Measurements from ENCODE around the gene C8B. TPM values are rescaled to one million over a fixed set of nuclear protein-coding genes. Genes with fewer than 3 reads are reported as not detected.

The C8B gene
- total RNA-seq, 1 donor from 2014 or later, result not detected

- intact Hi-C loops (cut with DNase I), result no loop called here
- Histone ChIP-seq H3K36me3 (no peaks in the 10 kb centered on the region), H3K27ac (no peak overlapping the region), H3K27me3 (no peaks in the 10 kb centered on the region), H3K4me3 (no peak overlapping the region), H3K9me3 (no peaks in the 10 kb centered on the region), H3K4me1 (no peaks in the 10 kb centered on the region)
- ATAC-seq (no peak), DNase-seq (no peak)
- no peak for TF ChIP-seq CTCF (IDR thresholded peaks at IDR 0.05)
These were observed 7.2 kb upstream of the C8B start for GRCh38 chr1:56972976-56973375.

GRCh38 chr1:56970280-56970679 is 4.5 kb upstream of the C8B start:
- DNase-seq (no peak), ATAC-seq (no peak)
- TF ChIP-seq CTCF (IDR thresholded peaks at IDR 0.05), result no peak
- Histone ChIP-seq H3K27ac (no peak overlapping the region), H3K36me3 (no peaks in the 10 kb centered on the region), H3K4me1 (no peaks in the 10 kb centered on the region), H3K9me3 (no peaks in the 10 kb centered on the region), H3K4me3 (no peak overlapping the region), H3K27me3 (no peaks in the 10 kb centered on the region)
- intact Hi-C loops (cut with DNase I), result no loop called here

GRCh38 chr1:56968878-56969495 is 3.2 kb upstream of the C8B start:
- no peaks in the 10 kb centered on the region for H3K27me3 ChIP-seq
- H3K4me1 ChIP-seq, result no peaks in the 10 kb centered on the region
- no peak for ATAC-seq
- no peaks in the 10 kb centered on the region for H3K36me3 ChIP-seq
- no peak for DNase-seq
- TF ChIP-seq CTCF (IDR thresholded peaks at IDR 0.05), result no peak
- no peak overlapping the region for H3K27ac ChIP-seq
- no peak overlapping the region for H3K4me3 ChIP-seq
- no peaks in the 10 kb centered on the region for H3K9me3 ChIP-seq
- intact Hi-C loops (cut with DNase I), result no loop called here

GRCh38 chr1:56967900-56968832 is 2.4 kb upstream of the C8B start:
- intact Hi-C loops (cut with DNase I), result no loop called here
- DNase-seq (peak; percentile 73), ATAC-seq (peak; percentile 57)

GRCh38 chr1:56967355-56967754 is 1.5 kb upstream of the C8B start:
- no peaks in the 10 kb centered on the region for H3K4me1 ChIP-seq
- intact Hi-C loops (cut with DNase I), result no loop called here
- ATAC-seq (no peak), DNase-seq (no peak)
- H3K27ac ChIP-seq, result no peak overlapping the region
- H3K27me3 ChIP-seq, result no peaks in the 10 kb centered on the region
- no peak overlapping the region for H3K4me3 ChIP-seq
- no peak for TF ChIP-seq CTCF (IDR thresholded peaks at IDR 0.05)
- H3K36me3 ChIP-seq, result no peaks in the 10 kb centered on the region
- H3K9me3 ChIP-seq, result no peaks in the 10 kb centered on the region

More at GRCh38 chr1:56967900-56968832, 2.4 kb upstream of the C8B start:
- no peak overlapping the region for H3K27ac ChIP-seq
- TF ChIP-seq CTCF (IDR thresholded peaks at IDR 0.05), result peak; percentile 51
- no peak overlapping the region for H3K4me3 ChIP-seq
- no peaks in the 10 kb centered on the region for H3K36me3 ChIP-seq
- no peaks in the 10 kb centered on the region for H3K9me3 ChIP-seq
- no peaks in the 10 kb centered on the region for H3K4me1 ChIP-seq
- no peaks in the 10 kb centered on the region for H3K27me3 ChIP-seq

Data from upper lobe of right lung (tissue), 1 donor.